Measurements from ENCODE around the gene NRG3.

The NRG3 gene

GRCh38 chr10:82554381-82554780, 679.4 kb downstream of the NRG3 start:
- DNase-seq (ENCODE audit: low read depth), result no peak
- TF ChIP-seq, protein P1, sequence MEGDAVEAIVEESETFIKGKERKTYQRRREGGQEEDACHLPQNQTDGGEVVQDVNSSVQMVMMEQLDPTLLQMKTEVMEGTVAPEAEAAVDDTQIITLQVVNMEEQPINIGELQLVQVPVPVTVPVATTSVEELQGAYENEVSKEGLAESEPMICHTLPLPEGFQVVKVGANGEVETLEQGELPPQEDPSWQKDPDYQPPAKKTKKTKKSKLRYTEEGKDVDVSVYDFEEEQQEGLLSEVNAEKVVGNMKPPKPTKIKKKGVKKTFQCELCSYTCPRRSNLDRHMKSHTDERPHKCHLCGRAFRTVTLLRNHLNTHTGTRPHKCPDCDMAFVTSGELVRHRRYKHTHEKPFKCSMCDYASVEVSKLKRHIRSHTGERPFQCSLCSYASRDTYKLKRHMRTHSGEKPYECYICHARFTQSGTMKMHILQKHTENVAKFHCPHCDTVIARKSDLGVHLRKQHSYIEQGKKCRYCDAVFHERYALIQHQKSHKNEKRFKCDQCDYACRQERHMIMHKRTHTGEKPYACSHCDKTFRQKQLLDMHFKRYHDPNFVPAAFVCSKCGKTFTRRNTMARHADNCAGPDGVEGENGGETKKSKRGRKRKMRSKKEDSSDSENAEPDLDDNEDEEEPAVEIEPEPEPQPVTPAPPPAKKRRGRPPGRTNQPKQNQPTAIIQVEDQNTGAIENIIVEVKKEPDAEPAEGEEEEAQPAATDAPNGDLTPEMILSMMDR (IDR thresholded peaks at IDR 0.05; ENCODE audit: low read depth, low read length, missing control alignments), result no peak
- H3K4me3 ChIP-seq (ENCODE audit: low read depth, low read length), result no peak overlapping the region

DNA sequence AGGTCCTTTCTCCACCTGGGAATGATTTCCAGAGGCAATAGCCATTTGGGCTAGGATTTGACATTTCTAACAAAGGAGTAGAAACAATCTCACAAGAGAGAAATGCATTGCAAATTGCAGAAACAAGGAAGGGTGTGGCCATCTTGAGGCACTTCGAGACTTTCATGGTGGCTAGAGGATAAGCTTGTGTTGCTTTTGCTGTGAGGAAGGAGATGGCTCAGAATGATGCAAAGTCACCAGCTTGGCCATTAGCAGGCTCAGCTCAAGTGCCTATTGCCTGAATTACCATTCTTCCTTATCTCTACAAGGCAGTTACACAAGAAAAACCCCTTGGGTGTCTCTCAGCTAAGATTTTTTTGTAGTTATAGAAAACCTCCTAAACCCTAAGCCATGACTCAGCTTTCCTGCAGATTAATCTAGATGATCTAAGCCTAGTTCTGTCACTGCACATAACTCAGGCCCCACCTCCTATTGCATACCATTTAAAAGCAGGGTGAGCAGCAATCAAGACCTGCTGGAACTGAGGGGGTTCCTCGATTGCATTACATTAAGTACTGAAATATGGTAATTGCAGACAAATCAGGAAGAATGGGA, 683.1 kb downstream of the NRG3 start:
- DNase-seq (ENCODE audit: low read depth), result no peak
- no peak overlapping the region for H3K4me3 ChIP-seq (ENCODE audit: low read depth, low read length)
- TF ChIP-seq, protein P1 (IDR thresholded peaks at IDR 0.05; ENCODE audit: low read depth, low read length, missing control alignments), result no peak

GRCh38 chr10:82564353-82565196, 689.6 kb downstream of the NRG3 start:
- no peak for DNase-seq (ENCODE audit: low read depth)
- TF ChIP-seq, protein P1 (IDR thresholded peaks at IDR 0.05; ENCODE audit: low read depth, low read length, missing control alignments), result no peak
- no peak overlapping the region for H3K4me3 ChIP-seq (ENCODE audit: low read depth, low read length)

DNA sequence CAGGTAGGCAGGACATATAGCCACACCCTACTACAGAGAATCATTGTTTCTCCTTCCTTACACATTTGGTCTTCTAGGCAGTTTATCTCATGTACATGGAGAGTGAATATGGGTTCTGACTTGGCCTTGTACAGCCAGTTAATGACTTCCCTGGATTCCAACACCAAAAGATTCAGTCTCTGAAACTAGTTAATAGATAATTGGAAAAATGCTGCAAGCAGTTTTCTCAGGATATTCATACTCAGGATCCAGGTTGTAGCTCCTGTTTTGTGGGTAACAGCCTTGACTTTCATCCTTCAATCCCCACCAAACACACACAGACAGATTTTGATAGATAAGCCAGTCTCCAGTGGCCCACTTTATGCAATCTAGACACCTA, 690.2 kb downstream of the NRG3 start:
- H3K4me3 ChIP-seq (ENCODE audit: low read depth, low read length), result no peak overlapping the region
- TF ChIP-seq, protein P1 (IDR thresholded peaks at IDR 0.05; ENCODE audit: low read depth, low read length, missing control alignments), result no peak
- DNase-seq (ENCODE audit: low read depth), result no peak

- TF ChIP-seq, protein P1 (IDR thresholded peaks at IDR 0.05; ENCODE audit: low read depth, low read length, missing control alignments), result no peak
- H3K4me3 ChIP-seq (ENCODE audit: low read depth, low read length), result no peak overlapping the region
- DNase-seq (ENCODE audit: low read depth), result no peak
These were observed 697.8 kb downstream of the NRG3 start for GRCh38 chr10:82572744-82573143.

- DNase-seq (ENCODE audit: low read depth), result no peak
- H3K4me3 ChIP-seq (ENCODE audit: low read depth, low read length), result no peak overlapping the region
- TF ChIP-seq, protein P1 (IDR thresholded peaks at IDR 0.05; ENCODE audit: low read depth, low read length, missing control alignments), result no peak
These were observed 699.1 kb downstream of the NRG3 start for GRCh38 chr10:82574081-82574480.

Measured in GM12864 (cell line).